ENCODE measurements around the gene SLC44A5.

The SLC44A5 gene

DNA sequence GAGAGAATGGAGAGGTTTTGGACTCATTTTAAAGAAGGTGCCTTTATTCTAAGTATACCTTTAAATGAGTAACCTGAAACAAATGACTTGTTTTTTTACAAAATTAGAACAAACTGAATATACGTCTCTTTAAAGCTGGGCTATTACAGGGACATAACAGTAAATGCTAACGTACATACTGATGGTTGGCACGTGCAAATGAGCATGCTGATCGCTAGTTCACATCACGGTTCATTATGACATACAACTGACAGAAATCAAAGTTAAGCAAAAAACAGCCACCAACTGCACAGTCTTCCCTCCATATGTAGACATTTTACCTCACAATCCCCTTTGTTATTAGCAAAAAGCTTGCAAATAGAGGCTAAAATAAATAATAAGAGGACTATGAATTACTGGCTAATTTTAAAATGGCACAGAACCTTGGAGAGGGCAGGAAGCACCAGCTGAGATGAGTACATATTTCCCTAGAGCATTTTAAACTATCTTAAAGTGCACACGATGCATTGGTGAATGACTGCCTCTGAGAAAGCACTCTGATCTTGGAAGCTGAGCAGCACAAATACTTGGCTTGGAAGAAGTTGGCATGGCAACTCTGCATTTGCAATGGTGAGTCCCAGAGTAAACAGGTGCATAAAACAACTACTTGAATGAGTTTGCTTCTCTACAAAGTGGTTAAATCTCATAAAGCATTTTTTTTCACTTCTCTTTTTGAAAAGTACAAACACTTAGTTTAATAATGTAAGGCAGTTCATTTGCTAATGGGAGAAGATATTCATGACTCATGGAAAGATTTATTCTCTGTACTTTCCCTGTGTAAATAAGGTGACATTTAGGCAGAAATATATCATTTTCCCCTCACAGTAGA is 272.1 kb downstream of the SLC44A5 start:
- TF ChIP-seq, protein P1, sequence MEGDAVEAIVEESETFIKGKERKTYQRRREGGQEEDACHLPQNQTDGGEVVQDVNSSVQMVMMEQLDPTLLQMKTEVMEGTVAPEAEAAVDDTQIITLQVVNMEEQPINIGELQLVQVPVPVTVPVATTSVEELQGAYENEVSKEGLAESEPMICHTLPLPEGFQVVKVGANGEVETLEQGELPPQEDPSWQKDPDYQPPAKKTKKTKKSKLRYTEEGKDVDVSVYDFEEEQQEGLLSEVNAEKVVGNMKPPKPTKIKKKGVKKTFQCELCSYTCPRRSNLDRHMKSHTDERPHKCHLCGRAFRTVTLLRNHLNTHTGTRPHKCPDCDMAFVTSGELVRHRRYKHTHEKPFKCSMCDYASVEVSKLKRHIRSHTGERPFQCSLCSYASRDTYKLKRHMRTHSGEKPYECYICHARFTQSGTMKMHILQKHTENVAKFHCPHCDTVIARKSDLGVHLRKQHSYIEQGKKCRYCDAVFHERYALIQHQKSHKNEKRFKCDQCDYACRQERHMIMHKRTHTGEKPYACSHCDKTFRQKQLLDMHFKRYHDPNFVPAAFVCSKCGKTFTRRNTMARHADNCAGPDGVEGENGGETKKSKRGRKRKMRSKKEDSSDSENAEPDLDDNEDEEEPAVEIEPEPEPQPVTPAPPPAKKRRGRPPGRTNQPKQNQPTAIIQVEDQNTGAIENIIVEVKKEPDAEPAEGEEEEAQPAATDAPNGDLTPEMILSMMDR (conservative IDR thresholded peaks at IDR 0.05; ENCODE audit: low read depth, low read length): no peak
- H3K9ac ChIP-seq: no peak overlapping the region
- no peaks in the 10 kb centered on the region for H3K36me3 ChIP-seq (ENCODE audit: insufficient read depth)
- H2AFZ ChIP-seq (ENCODE audit: low read depth): no peak overlapping the region
- no peak overlapping the region for H3K4me3 ChIP-seq (IDR thresholded peaks at IDR 0.05; ENCODE audit: insufficient read depth, low read depth, low read length)
- no peak overlapping the region for H3K27ac ChIP-seq
- H3K27me3 ChIP-seq (ENCODE audit: insufficient read depth, low read depth): no peaks in the 10 kb centered on the region
- no peak overlapping the region for H3K4me2 ChIP-seq
- no peaks in the 10 kb centered on the region for H3K79me2 ChIP-seq (ENCODE audit: insufficient read depth, low read depth)
- no peaks in the 10 kb centered on the region for H4K20me1 ChIP-seq (ENCODE audit: insufficient read depth)
- H3K4me1 ChIP-seq (ENCODE audit: low read depth, poor library complexity, severe bottlenecking): no peaks in the 10 kb centered on the region

DNA sequence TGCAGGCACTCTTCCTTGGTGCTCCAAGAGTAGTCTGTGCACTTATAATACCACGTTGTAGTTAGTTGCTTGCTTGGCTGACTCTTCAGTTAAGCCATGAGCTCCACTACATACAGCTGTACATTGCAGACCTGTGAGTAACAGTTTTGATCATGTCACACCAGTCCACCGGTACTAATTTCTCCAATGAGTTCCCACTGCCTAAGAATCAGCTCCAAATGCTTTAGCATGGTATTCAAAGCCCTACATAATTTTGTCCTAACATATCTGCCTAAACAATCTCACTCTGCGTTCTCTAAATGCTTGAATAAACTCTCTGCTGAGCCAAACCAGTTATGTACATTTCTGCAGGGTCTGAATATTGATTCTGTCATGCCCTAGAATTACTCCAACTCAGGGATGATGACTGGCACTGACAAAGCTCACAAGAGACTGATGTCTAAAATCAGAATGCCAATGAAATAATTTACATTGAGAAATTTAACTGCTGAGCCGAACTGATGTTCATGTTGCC is 276.0 kb downstream of the SLC44A5 start:
- H3K9ac ChIP-seq: no peak overlapping the region
- no peaks in the 10 kb centered on the region for H3K36me3 ChIP-seq (ENCODE audit: insufficient read depth)
- no peaks in the 10 kb centered on the region for H3K27me3 ChIP-seq (ENCODE audit: insufficient read depth, low read depth)
- H3K79me2 ChIP-seq (ENCODE audit: insufficient read depth, low read depth): no peaks in the 10 kb centered on the region
- H4K20me1 ChIP-seq (ENCODE audit: insufficient read depth): no peaks in the 10 kb centered on the region
- TF ChIP-seq, protein P1 (conservative IDR thresholded peaks at IDR 0.05; ENCODE audit: low read depth, low read length): no peak
- H2AFZ ChIP-seq (ENCODE audit: low read depth): no peak overlapping the region
- no peaks in the 10 kb centered on the region for H3K4me1 ChIP-seq (ENCODE audit: low read depth, poor library complexity, severe bottlenecking)
- no peak overlapping the region for H3K4me3 ChIP-seq (IDR thresholded peaks at IDR 0.05; ENCODE audit: insufficient read depth, low read depth, low read length)
- no peak overlapping the region for H3K4me2 ChIP-seq
- H3K27ac ChIP-seq: no peak overlapping the region

GRCh38 chr1:75330624-75331023 is 280.3 kb downstream of the SLC44A5 start:
- H2AFZ ChIP-seq (ENCODE audit: low read depth): no peak overlapping the region
- no peak overlapping the region for H3K4me3 ChIP-seq (IDR thresholded peaks at IDR 0.05; ENCODE audit: insufficient read depth, low read depth, low read length)
- TF ChIP-seq, protein P1 (conservative IDR thresholded peaks at IDR 0.05; ENCODE audit: low read depth, low read length): no peak
- no peaks in the 10 kb centered on the region for H3K27me3 ChIP-seq (ENCODE audit: insufficient read depth, low read depth)
- no peaks in the 10 kb centered on the region for H3K36me3 ChIP-seq (ENCODE audit: insufficient read depth)
- H3K27ac ChIP-seq: no peak overlapping the region
- H3K4me2 ChIP-seq: no peak overlapping the region
- no peaks in the 10 kb centered on the region for H3K4me1 ChIP-seq (ENCODE audit: low read depth, poor library complexity, severe bottlenecking)
- H4K20me1 ChIP-seq (ENCODE audit: insufficient read depth): no peaks in the 10 kb centered on the region
- no peak overlapping the region for H3K9ac ChIP-seq
- H3K79me2 ChIP-seq (ENCODE audit: insufficient read depth, low read depth): no peaks in the 10 kb centered on the region

- no peak overlapping the region for H2AFZ ChIP-seq (ENCODE audit: low read depth)
- H3K36me3 ChIP-seq (ENCODE audit: insufficient read depth): no peaks in the 10 kb centered on the region
- H3K79me2 ChIP-seq (ENCODE audit: insufficient read depth, low read depth): no peaks in the 10 kb centered on the region
- no peak overlapping the region for H3K4me2 ChIP-seq
- no peak overlapping the region for H3K4me3 ChIP-seq (IDR thresholded peaks at IDR 0.05; ENCODE audit: insufficient read depth, low read depth, low read length)
- H3K4me1 ChIP-seq (ENCODE audit: low read depth, poor library complexity, severe bottlenecking): no peaks in the 10 kb centered on the region
- H4K20me1 ChIP-seq (ENCODE audit: insufficient read depth): no peaks in the 10 kb centered on the region
- TF ChIP-seq, protein P1 (conservative IDR thresholded peaks at IDR 0.05; ENCODE audit: low read depth, low read length): no peak
- H3K27ac ChIP-seq: no peak overlapping the region
- H3K27me3 ChIP-seq (ENCODE audit: insufficient read depth, low read depth): no peaks in the 10 kb centered on the region
- H3K9ac ChIP-seq: no peak overlapping the region
These were observed 282.2 kb downstream of the SLC44A5 start for GRCh38 chr1:75328691-75329090.

Data from KMS-11 (cell line).